ENCODE results near the gene HMX3.
"Not testable (repeated sequence)": the region's sequence is repeated elsewhere in the genome, so short reads cannot be mapped to it uniquely, and the experiment has no call there.

Gene HMX3

GRCh38 chr10:123166618-123167017 is 30.8 kb downstream of the HMX3 start:
- Histone ChIP-seq H3K4me3 (ENCODE audit: insufficient read depth, low read length, poor library complexity, severe bottlenecking) (no peak overlapping the region), H3K9me3 (ENCODE audit: insufficient read depth, low read length) (no peaks in the 10 kb centered on the region), H3K4me2 (ENCODE audit: low read depth, low read length, poor library complexity, severe bottlenecking) (no peak overlapping the region), H4K20me1 (ENCODE audit: low read depth, low read length) (peaks cover 24% of the 10 kb centered on the region; the same call in 1 of the 2 replicates), H3K27ac (ENCODE audit: low read depth, low read length) (no peak overlapping the region), H3K36me3 (ENCODE audit: low read length) (peaks cover 59% of the 10 kb centered on the region), H3K9ac (ENCODE audit: low read length) (no peak overlapping the region), H2AFZ (ENCODE audit: low read depth, low read length, severe bottlenecking) (no peak overlapping the region), H3K9me2 (replicated peaks; ENCODE audit: insufficient read depth, low read length) (no peaks in the 10 kb centered on the region), H3F3A (ENCODE audit: insufficient read depth) (no peaks in the 10 kb centered on the region), H3K79me2 (ENCODE audit: insufficient read depth, low read length) (peaks cover 56% of the 10 kb centered on the region), H3K27me3 (ENCODE audit: low read length) (no peaks in the 10 kb centered on the region)
- TF ChIP-seq EZH2phosphoT487 (conservative IDR thresholded peaks at IDR 0.05; ENCODE audit: low read length), result no peak
- TF ChIP-seq, protein P1, sequence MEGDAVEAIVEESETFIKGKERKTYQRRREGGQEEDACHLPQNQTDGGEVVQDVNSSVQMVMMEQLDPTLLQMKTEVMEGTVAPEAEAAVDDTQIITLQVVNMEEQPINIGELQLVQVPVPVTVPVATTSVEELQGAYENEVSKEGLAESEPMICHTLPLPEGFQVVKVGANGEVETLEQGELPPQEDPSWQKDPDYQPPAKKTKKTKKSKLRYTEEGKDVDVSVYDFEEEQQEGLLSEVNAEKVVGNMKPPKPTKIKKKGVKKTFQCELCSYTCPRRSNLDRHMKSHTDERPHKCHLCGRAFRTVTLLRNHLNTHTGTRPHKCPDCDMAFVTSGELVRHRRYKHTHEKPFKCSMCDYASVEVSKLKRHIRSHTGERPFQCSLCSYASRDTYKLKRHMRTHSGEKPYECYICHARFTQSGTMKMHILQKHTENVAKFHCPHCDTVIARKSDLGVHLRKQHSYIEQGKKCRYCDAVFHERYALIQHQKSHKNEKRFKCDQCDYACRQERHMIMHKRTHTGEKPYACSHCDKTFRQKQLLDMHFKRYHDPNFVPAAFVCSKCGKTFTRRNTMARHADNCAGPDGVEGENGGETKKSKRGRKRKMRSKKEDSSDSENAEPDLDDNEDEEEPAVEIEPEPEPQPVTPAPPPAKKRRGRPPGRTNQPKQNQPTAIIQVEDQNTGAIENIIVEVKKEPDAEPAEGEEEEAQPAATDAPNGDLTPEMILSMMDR (IDR thresholded peaks at IDR 0.05; ENCODE audit: insufficient read depth, low read length, poor library complexity, severe bottlenecking), result no peak

GRCh38 chr10:123170961-123171360 is 35.2 kb downstream of the HMX3 start:
- Histone ChIP-seq H3K79me2 (ENCODE audit: insufficient read depth, low read length) (peaks cover 20% of the 10 kb centered on the region), H3K4me2 (ENCODE audit: low read depth, low read length, poor library complexity, severe bottlenecking) (no peak overlapping the region), H3K27ac (ENCODE audit: low read depth, low read length) (no peak overlapping the region), H3K27me3 (ENCODE audit: low read length) (no peaks in the 10 kb centered on the region), H3K9me3 (ENCODE audit: insufficient read depth, low read length) (no peaks in the 10 kb centered on the region), H3K36me3 (ENCODE audit: low read length) (peaks cover 30% of the 10 kb centered on the region; the same call in 1 of the 2 replicates), H3F3A (ENCODE audit: insufficient read depth) (no peaks in the 10 kb centered on the region), H3K9ac (ENCODE audit: low read length) (no peak overlapping the region), H4K20me1 (ENCODE audit: low read depth, low read length) (no peaks in the 10 kb centered on the region; the same call in 1 of the 2 replicates), H3K9me2 (replicated peaks; ENCODE audit: insufficient read depth, low read length) (no peaks in the 10 kb centered on the region), H2AFZ (ENCODE audit: low read depth, low read length, severe bottlenecking) (no peak overlapping the region), H3K4me3 (ENCODE audit: insufficient read depth, low read length, poor library complexity, severe bottlenecking) (no peak overlapping the region)
- TF ChIP-seq EZH2phosphoT487 (conservative IDR thresholded peaks at IDR 0.05; ENCODE audit: low read length), result no peak
- TF ChIP-seq, protein P1 (IDR thresholded peaks at IDR 0.05; ENCODE audit: insufficient read depth, low read length, poor library complexity, severe bottlenecking), result no peak

- H4K20me1 ChIP-seq (ENCODE audit: low read depth, low read length); H3K27ac ChIP-seq (ENCODE audit: low read depth, low read length); H2AFZ ChIP-seq (ENCODE audit: low read depth, low read length, severe bottlenecking); H3K4me2 ChIP-seq (ENCODE audit: low read depth, low read length, poor library complexity, severe bottlenecking); H3F3A ChIP-seq (ENCODE audit: insufficient read depth); H3K9me3 ChIP-seq (ENCODE audit: insufficient read depth, low read length); H3K9me2 ChIP-seq (replicated peaks; ENCODE audit: insufficient read depth, low read length); H3K9ac ChIP-seq (ENCODE audit: low read length); H3K27me3 ChIP-seq (ENCODE audit: low read length); H3K4me3 ChIP-seq (ENCODE audit: insufficient read depth, low read length, poor library complexity, severe bottlenecking): not testable (repeated sequence)
- H3K36me3 ChIP-seq (ENCODE audit: low read length), result peaks cover 24% of the 10 kb centered on the region; the same call in 1 of the 2 replicates
- H3K79me2 ChIP-seq (ENCODE audit: insufficient read depth, low read length), result peaks cover 16% of the 10 kb centered on the region
These were observed 35.8 kb downstream of the HMX3 start for GRCh38 chr10:123171616-123172015.

GRCh38 chr10:123175389-123176387 is 39.9 kb downstream of the HMX3 start:
- H3K27me3 ChIP-seq (ENCODE audit: low read length), result no peaks in the 10 kb centered on the region
- peaks cover 8% of the 10 kb centered on the region; the same call in 1 of the 2 replicates for H3K36me3 ChIP-seq (ENCODE audit: low read length)
- H3K79me2 ChIP-seq (ENCODE audit: insufficient read depth, low read length), result peaks cover 3% of the 10 kb centered on the region; the same call in 1 of the 2 replicates
- H3K9me2 ChIP-seq (replicated peaks; ENCODE audit: insufficient read depth, low read length), result no peaks in the 10 kb centered on the region
- no peaks in the 10 kb centered on the region for H4K20me1 ChIP-seq (ENCODE audit: low read depth, low read length)
- no peak overlapping the region for H2AFZ ChIP-seq (ENCODE audit: low read depth, low read length, severe bottlenecking)
- H3K9me3 ChIP-seq (ENCODE audit: insufficient read depth, low read length), result no peaks in the 10 kb centered on the region
- TF ChIP-seq, protein P1 (IDR thresholded peaks at IDR 0.05; ENCODE audit: insufficient read depth, low read length, poor library complexity, severe bottlenecking), result no peak
- TF ChIP-seq EZH2phosphoT487 (conservative IDR thresholded peaks at IDR 0.05; ENCODE audit: low read length), result no peak
- no peak overlapping the region for H3K4me2 ChIP-seq (ENCODE audit: low read depth, low read length, poor library complexity, severe bottlenecking)
- no peak overlapping the region for H3K27ac ChIP-seq (ENCODE audit: low read depth, low read length)
- H3K9ac ChIP-seq (ENCODE audit: low read length), result no peak overlapping the region
- H3K4me3 ChIP-seq (ENCODE audit: insufficient read depth, low read length, poor library complexity, severe bottlenecking), result no peak overlapping the region
- no peaks in the 10 kb centered on the region; the same call in 1 of the 2 replicates for H3F3A ChIP-seq (ENCODE audit: insufficient read depth)

DNA sequence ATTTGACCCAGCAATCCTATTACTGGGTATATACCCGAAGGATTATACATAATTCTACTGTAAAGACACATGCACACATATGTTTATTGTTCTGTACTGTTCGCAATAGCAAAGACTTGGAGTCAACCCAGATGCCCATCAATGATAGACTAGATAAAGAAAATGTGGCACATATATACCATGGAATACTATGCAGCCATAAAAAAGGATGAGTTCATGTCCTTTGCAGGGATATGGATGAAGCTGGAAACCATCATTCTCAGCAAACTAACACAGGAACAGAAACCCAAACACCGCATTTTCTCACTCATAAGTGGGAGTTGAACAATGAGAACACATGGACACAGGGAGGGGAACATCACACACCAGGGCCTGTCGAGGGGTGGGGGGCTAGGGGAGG is 42.6 kb downstream of the HMX3 start:
- not testable (repeated sequence) for H3K4me3 ChIP-seq (ENCODE audit: insufficient read depth, low read length, poor library complexity, severe bottlenecking); H2AFZ ChIP-seq (ENCODE audit: low read depth, low read length, severe bottlenecking); H3F3A ChIP-seq (ENCODE audit: insufficient read depth); H3K9me3 ChIP-seq (ENCODE audit: insufficient read depth, low read length); H3K9ac ChIP-seq (ENCODE audit: low read length); H3K27me3 ChIP-seq (ENCODE audit: low read length); H3K9me2 ChIP-seq (replicated peaks; ENCODE audit: insufficient read depth, low read length); H4K20me1 ChIP-seq (ENCODE audit: low read depth, low read length); H3K79me2 ChIP-seq (ENCODE audit: insufficient read depth, low read length); H3K4me2 ChIP-seq (ENCODE audit: low read depth, low read length, poor library complexity, severe bottlenecking); H3K27ac ChIP-seq (ENCODE audit: low read depth, low read length)
- peaks cover 14% of the 10 kb centered on the region for H3K36me3 ChIP-seq (ENCODE audit: low read length)
